Endothelial cell of umbilical vein (primary cell): ENCODE measurements around the gene TMEM119. TPM values are rescaled to one million over a fixed set of nuclear protein-coding genes. Genes with fewer than 3 reads are reported as not detected.
"Not testable (repeated sequence)": the region's sequence is repeated elsewhere in the genome, so short reads cannot be mapped to it uniquely, and the experiment has no call there.

Experiments used
- BruUV-seq: library from RNA; stranded (reverse); fragments of 400-500 nt; replicated peaks from 2 replicates; lab custom pipeline; 2021; lab: Mats Ljungman, UMichigan
- CTCF ChIA-PET: fragments of 300-600, 350-600 bp; sonication (Branson Sonifier 250); formaldehyde crosslinking; loops from one replicate; lab custom pipeline; 2021; ENCODE audit warnings: antibody characterized with exemption, inconsistent platforms; lab: Charles Lee
- POLR2A ChIA-PET: fragments of 300-600, 350-600 bp; sonication (Branson Sonifier 250); formaldehyde crosslinking; loops from one replicate; lab custom pipeline; 2021; ENCODE audit warnings: antibody characterized with exemption, inconsistent platforms; lab: Charles Lee
- DNase-seq: peaks from one replicate; pipeline ENCODE4 v3.0.0-alpha.2; 2011; ENCODE audit warnings: low read depth, low spot score
- FAIRE-seq: peaks from 2 replicates; lab custom pipeline; 2011; peaks lifted over from hg19 to GRCh38; lab: Jason Lieb, UNC
- H2AFZ ChIP-seq: 2 replicates; pipeline ENCODE4 v1.6.0; 2012; ENCODE audit warnings: low read depth, low read length, control low read depth, inconsistent platforms
- H3K27ac ChIP-seq: 2 replicates; pipeline ENCODE4 v1.5.1; 2011; ENCODE audit warnings: low read depth, mild to moderate bottlenecking, control low read depth, low read length, moderate library complexity; ENCODE audit not compliant: insufficient read depth
- H3K27me3 ChIP-seq, 2 experiments: 2 replicates each; pipeline versions ENCODE4 v1.6.0 to v1.6.1; 2011; ENCODE audit warnings: low read length in 2 of 2, mixed read lengths in 1 of 2; ENCODE audit not compliant: control insufficient read depth in 2 of 2, insufficient read depth in 2 of 2
- H3K36me3 ChIP-seq, 2 experiments: 2 replicates in 1 of 2; 3 replicates in 1 of 2; pipeline ENCODE4 v1.5.1; 2011; ENCODE audit warnings: low read length in 2 of 2, mild to moderate bottlenecking in 1 of 2, moderate library complexity in 1 of 2; ENCODE audit not compliant: control insufficient read depth in 2 of 2, insufficient read depth in 2 of 2; ENCODE audit errors: extremely low read depth in 1 of 2
- H3K4me1 ChIP-seq: 3 replicates; pipeline ENCODE4 v1.5.1; 2011; ENCODE audit warnings: mild to moderate bottlenecking, low read length; ENCODE audit not compliant: control insufficient read depth, insufficient read depth; ENCODE audit errors: extremely low read depth
- H3K4me2 ChIP-seq: 2 replicates; pipeline ENCODE4 v1.6.1; 2011; ENCODE audit warnings: low read length, control low read depth, mixed read lengths; ENCODE audit not compliant: insufficient read depth
- H3K4me3 ChIP-seq, 3 experiments: fragments of 200-600 bp in 1 of 3; sonication (generic), shearing (Covaris generic) in 1 of 3; replicated peaks in 1 of 3; 2 replicates each; pipeline ENCODE4 v1.5.1; 2011 to 2016; ENCODE audit warnings: control low read depth in 3 of 3, low read length in 3 of 3, mild to moderate bottlenecking in 2 of 3, inconsistent platforms in 1 of 3, low read depth in 1 of 3, moderate library complexity in 1 of 3; ENCODE audit not compliant: insufficient read depth in 1 of 3
- H3K79me2 ChIP-seq: 2 replicates; pipeline ENCODE4 v1.6.0; 2012; ENCODE audit warnings: low read length, inconsistent platforms; ENCODE audit not compliant: control insufficient read depth, insufficient read depth
- H3K9ac ChIP-seq: replicated peaks from 2 replicates; pipeline ENCODE3; 2011; ENCODE audit warnings: low read length, control low read depth; ENCODE audit not compliant: insufficient read depth; ENCODE audit errors: extremely low read depth
- H3K9me1 ChIP-seq: replicated peaks from 3 replicates; pipeline ENCODE4 v1.6.0; 2011; ENCODE audit warnings: mild to moderate bottlenecking, low read length; ENCODE audit not compliant: control insufficient read depth, insufficient read depth; ENCODE audit errors: extremely low read depth
- H3K9me3 ChIP-seq: replicated peaks from 2 replicates; pipeline ENCODE4 v1.5.1; 2012; ENCODE audit warnings: low read length, inconsistent platforms; ENCODE audit not compliant: control insufficient read depth, insufficient read depth
- H4K20me1 ChIP-seq: replicated peaks from 2 replicates; pipeline ENCODE3; 2011; ENCODE audit warnings: mild to moderate bottlenecking, low read length; ENCODE audit not compliant: control insufficient read depth, insufficient read depth; ENCODE audit errors: extremely low read depth
- CTCF ChIP-seq, 2 donors: IDR thresholded peaks; 1 replicate in 1 of 2; 2 replicates in 1 of 2; pipeline ENCODE4 v1.5.1; 2011; ENCODE audit warnings: low read length in 2 of 2, mild to moderate bottlenecking in 2 of 2, moderate library complexity in 2 of 2, control low read depth in 1 of 2, inconsistent platforms in 1 of 2, low read depth in 1 of 2; ENCODE audit not compliant: insufficient read depth in 1 of 2; ENCODE audit errors: extremely low read depth in 1 of 2
- EZH2 ChIP-seq: IDR thresholded peaks from 2 replicates; pipeline ENCODE4 v1.6.1; 2012; ENCODE audit warnings: borderline replicate concordance, low read depth, mild to moderate bottlenecking, moderate library complexity, low read length, inconsistent platforms; ENCODE audit not compliant: severe bottlenecking
- FOS ChIP-seq: IDR thresholded peaks from 2 replicates; pipeline ENCODE4 v1.6.1; 2011; ENCODE audit warnings: mild to moderate bottlenecking, low read length, moderate library complexity, borderline replicate concordance; ENCODE audit not compliant: insufficient read depth
- GATA2 ChIP-seq: IDR thresholded peaks from 2 replicates; pipeline ENCODE4 v1.7.0; 2011; ENCODE audit warnings: low read depth, mild to moderate bottlenecking, moderate library complexity, mixed read lengths, low read length; ENCODE audit not compliant: insufficient read length, insufficient read depth
- JUN ChIP-seq: IDR thresholded peaks from 2 replicates; pipeline ENCODE4 v1.6.1; 2011; ENCODE audit warnings: borderline replicate concordance, low read depth; ENCODE audit not compliant: insufficient read length, insufficient read depth
- MAX ChIP-seq: IDR thresholded peaks from 2 replicates; pipeline ENCODE4 v1.6.1; 2011; ENCODE audit not compliant: insufficient read depth, insufficient read length
- MYC ChIP-seq: IDR thresholded peaks from one replicate; pipeline ENCODE4 v1.6.1; 2011; ENCODE audit warnings: mild to moderate bottlenecking, low read depth, low read length
- POLR2A ChIP-seq: IDR thresholded peaks from 2 replicates; pipeline ENCODE4 v1.6.1; 2012; ENCODE audit warnings: low read depth, mild to moderate bottlenecking, control low read depth, low read length
- POLR2AphosphoS5 ChIP-seq: IDR thresholded peaks from 2 replicates; pipeline ENCODE4 v1.6.1; 2012; ENCODE audit warnings: low read depth, mild to moderate bottlenecking, control low read depth, low read length, moderate library complexity; ENCODE audit not compliant: insufficient read depth
- dilution Hi-C: fragments of 300-500 bp; cut with MboI; formaldehyde crosslinking; loops from one replicate; pipeline ENCODE4 v1.15.0; 2019; ENCODE audit warnings: low sequenced_read_pairs; ENCODE audit not compliant: extremely low pct_ligation_motif_present
- intact Hi-C: fragments of 100-400 bp; cut with micrococcal nuclease; formaldehyde crosslinking; loops from one replicate; pipeline ENCODE4 v1.10.0; 2022
- polyA plus RNA-seq, 4 experiments: library from polyadenylated mRNA; depleted of rRNA in 3 of 4; stranded (reverse) in 3 of 4; unstranded in 1 of 4; fragments of >200 nt; gene quantifications; 2 replicates each; pipeline versions ENCODE4 v1.2.1 to v1.2.3, GENCODE V29; 2011 to 2012; ENCODE audit warnings: missing spikeins in 1 of 4
- total RNA-seq: library from RNA; stranded (reverse); gene quantifications from 2 replicates; pipeline ENCODE4 v1.2.3, GENCODE V29; 2021

Gene TMEM119
- total and polyA plus RNA-seq, 2 donors (not counting 3 experiments of a cell fraction or from before 2014, with no cell fraction given): not detected

- no peak for DNase-seq
- Histone ChIP-seq H3K9me1 (no peaks in the 10 kb centered on the region), H3K36me3 (no peaks in the 10 kb centered on the region), H3K9ac (no peak overlapping the region), H3K4me2 (no peak overlapping the region), H3K79me2 (no peaks in the 10 kb centered on the region), H4K20me1 (no peaks in the 10 kb centered on the region), H3K27me3 (no peaks in the 10 kb centered on the region), H3K9me3 (no peaks in the 10 kb centered on the region), H2AFZ (no peak overlapping the region), H3K4me3 (no peak overlapping the region), H3K4me1 (no peaks in the 10 kb centered on the region), H3K27ac (no peak overlapping the region)
- peak; percentile 18 for FAIRE-seq
- no TSS peak for BruUV-seq
- POLR2A ChIA-PET: no interaction called here
- CTCF ChIA-PET: interaction anchor here (2.3 to 2.9 kb wide), 2 partner anchors 42 to 228 kb away, joined by 9 to 12 read pairs; no protein-coding TSS in a partner anchor
- dilution Hi-C loops (no loop called here), intact Hi-C loops (no loop called here)
- TF ChIP-seq JUN (no peak), CTCF (IDR thresholded peaks at IDR 0.05; ENCODE audit: extremely low read depth in 1 of 2, insufficient read depth in 1 of 2, low read depth in 1 of 2, low read length in 2 of 2) (no peak), EZH2 (no peak), GATA2 (no peak), MYC (no peak), FOS (no peak), POLR2AphosphoS5 (no peak), MAX (no peak), POLR2A (no peak)
These were observed 22.5 kb downstream of the TMEM119 start for GRCh38 chr12:108575199-108575912.

GRCh38 chr12:108574276-108574675 is 23.6 kb downstream of the TMEM119 start:
- H3K4me1 ChIP-seq, H4K20me1 ChIP-seq, POLR2A ChIA-PET, H3K27me3 ChIP-seq, FAIRE-seq, BruUV-seq, H3K79me2 ChIP-seq, DNase-seq, intact Hi-C loops, H3K9ac ChIP-seq, dilution Hi-C loops, H3K9me1 ChIP-seq, H3K4me2 ChIP-seq, H3K4me3 ChIP-seq, H3K9me3 ChIP-seq, H3K27ac ChIP-seq, H2AFZ ChIP-seq, H3K36me3 ChIP-seq: not testable (repeated sequence)
- CTCF ChIA-PET: interaction anchor here (0.7 to 7.4 kb wide), 2 partner anchors 42 to 455 kb away, joined by 3 to 86 read pairs; no protein-coding TSS in a partner anchor
